ENCODE results near the gene CARHSP1. TPM values are rescaled to one million over a fixed set of nuclear protein-coding genes. Genes with fewer than 3 reads are reported as not detected.
A peak's percentile ranks its signal among the peaks of the same experiment; 100 is the strongest.

CARHSP1 gene
- polyA plus RNA-seq, 3 donors = 32.0 to 60.3 (median 52.0) TPM

- WGBS (ENCODE audit: insufficient coverage) = 90% methylated on average over 25 of the region's 30 CpGs
Measured at GRCh38 chr16:8866118-8866883, 2.5 kb downstream of the CARHSP1 start.

More at GRCh38 chr16:8866118-8866883, 2.5 kb downstream of the CARHSP1 start:
- H3K4me3 ChIP-seq (replicated peaks in 1 of 3; ENCODE audit: low read depth in 2 of 3, low read length in 3 of 3) = no peak overlapping the region
- H4K20me1 ChIP-seq (ENCODE audit: insufficient read depth, low read length) = peaks cover 72% of the 10 kb centered on the region
- H3K4me2 ChIP-seq (replicated peaks; ENCODE audit: extremely low read depth, low read length, poor library complexity, severe bottlenecking) = peak overlapping the region; percentile 78
- H3K79me2 ChIP-seq (ENCODE audit: insufficient read depth, low read length) = peaks cover 68% of the 10 kb centered on the region
- H3K4me1 ChIP-seq (ENCODE audit: control insufficient read depth in 1 of 2, insufficient read depth in 2 of 2, low read length in 2 of 2) = peaks cover 36 to 50% of the 10 kb centered on the region in 2 donors
- no peaks in the 10 kb centered on the region for H3K27me3 ChIP-seq (ENCODE audit: control insufficient read depth in 2 of 2, insufficient read depth in 2 of 2, low read length in 2 of 2)
- H3K36me3 ChIP-seq (replicated peaks in 1 of 2; ENCODE audit: control insufficient read depth in 1 of 2, insufficient read depth in 2 of 2, low read length in 2 of 2) = no peaks in the 10 kb centered on the region
- Mint-ChIP-seq H3K27ac (peak overlapping the region in 1 of 7 donors; percentile 41), H3K36me3 (peaks cover 2 to 5% of the 10 kb centered on the region in 2 donors), H3K4me1 (peaks cover 52% of the 10 kb centered on the region), H3K9me3 (no peaks in the 10 kb centered on the region), H3K4me3 (peak overlapping the region in 1 of 2 donors; percentile 31), H3K27me3 (ENCODE audit: low read depth in 3 of 3) (peaks cover 0 to 3% (median 2%) of the 10 kb centered on the region in 3 donors)
- no peaks in the 10 kb centered on the region for H3K9me3 ChIP-seq (replicated peaks in 1 of 2; ENCODE audit: control insufficient read depth in 1 of 2, insufficient read depth in 1 of 2, low read length in 2 of 2)
- H3K9ac ChIP-seq (ENCODE audit: insufficient read depth, low read length, poor library complexity, severe bottlenecking) = no peak overlapping the region
- intact Hi-C loops (cut with micrococcal nuclease) = loop anchor here (5.0 to 10.0 kb wide), 2 partner anchors 69 to 192 kb away; partner anchors contain the start of genes ABAT (in 1 of the 2), PMM2 (in 1 of the 2) and TMEM186 (in 1 of the 2)
- H3K27ac ChIP-seq (ENCODE audit: low read depth in 1 of 2, low read length in 2 of 2) = no peak overlapping the region
- DNase-seq = no peak
- TF ChIP-seq CTCF (IDR thresholded peaks at IDR 0.05) = no peak
- H2AFZ ChIP-seq (ENCODE audit: insufficient read depth, low read depth, low read length, poor library complexity, severe bottlenecking) = no peak overlapping the region
